Bladder microvascular endothelial cell (primary cell): ENCODE results near the gene TMEM109. TPM values are rescaled to one million over a fixed set of nuclear protein-coding genes. Genes with fewer than 3 reads are reported as not detected.

Experiments used
- total RNA-seq: library from RNA; depleted of rRNA; stranded (reverse); fragments of >200 nt; gene quantifications from 2 replicates; pipeline ENCODE4 v1.2.3, GENCODE V29; 2014

Gene TMEM109
- total RNA-seq = 72.2 and 114 TPM in 2 replicates

GRCh38 chr11:60913793-60914632, at the start of gene TMEM109:
TSS of gene TMEM109 (plus strand) at chr11:60914158. CDS start at chr11:60919694, 5,536 bp downstream.

GRCh38 chr11:60866911-60867870, 46.8 kb upstream of the TMEM109 start, which contains the start of gene ZP1:
TSS of gene ZP1 (plus strand) at chr11:60867542. CDS start at chr11:60867562, 20 bp downstream.

GRCh38 chr11:60906132-60906972, 7.6 kb upstream of the TMEM109 start, which contains the start of gene PRPF19:
TSS of gene PRPF19 (minus strand) at chr11:60906585. CDS start at chr11:60906382, 203 bp downstream.

GRCh38 chr11:60924110-60924905, 10.3 kb downstream of the TMEM109 start, which contains the start of gene TMEM132A:
TSS of gene TMEM132A (plus strand) at chr11:60924460. CDS start at chr11:60924634, 174 bp downstream.

GRCh38 chr11:60951904-60952741, 38.2 kb downstream of the TMEM109 start, which contains the start of gene SLC15A3:
TSS of gene SLC15A3 (minus strand) at chr11:60952176. CDS start at chr11:60951551, 625 bp downstream.

GRCh38 chr11:60971520-60971919, 57.6 kb downstream of the TMEM109 start, which contains the start of gene CD6:
TSS of gene CD6 (plus strand) at chr11:60971680. CDS start at chr11:60971866, 186 bp downstream.

Other genes starting within 250 kb of the TMEM109 start
- not detected in 2 replicates for gene MS4A8, start 214.5 kb upstream of the TMEM109 start, total RNA-seq
- gene MS4A18, start 189.4 kb upstream of the TMEM109 start, total RNA-seq = not detected in 2 replicates
- not detected in 2 replicates for gene MS4A15, start 157.3 kb upstream of the TMEM109 start, total RNA-seq
- not detected in 2 replicates for gene MS4A10, start 128.8 kb upstream of the TMEM109 start, total RNA-seq
- gene CCDC86, start 72.0 kb upstream of the TMEM109 start, total RNA-seq = 5.7 and 15.2 TPM in 2 replicates
- gene PTGDR2, start 58.2 kb upstream of the TMEM109 start, total RNA-seq = 0.06 TPM in 1 of 2 replicates, not detected in the other
- gene ZP1, start 46.6 kb upstream of the TMEM109 start, total RNA-seq = not detected in 2 replicates
- 33.8 and 48.3 TPM in 2 replicates for gene PRPF19, start 7.6 kb upstream of the TMEM109 start, total RNA-seq
- 40.2 and 137 TPM in 2 replicates for gene TMEM132A, start 10.3 kb downstream of the TMEM109 start, total RNA-seq
- gene SLC15A3, start 38.0 kb downstream of the TMEM109 start, total RNA-seq = 11.5 and 13.2 TPM in 2 replicates
- under 0.01 TPM in 1 of 2 replicates, not detected in the other for gene CD6, start 57.5 kb downstream of the TMEM109 start, total RNA-seq
- not detected in 2 replicates for gene CD5, start 188.3 kb downstream of the TMEM109 start, total RNA-seq
- gene VPS37C, start 247.3 kb downstream of the TMEM109 start, total RNA-seq = 5.3 and 11.0 TPM in 2 replicates